ENCODE measurements around the gene SPATS2. TPM values are rescaled to one million over a fixed set of nuclear protein-coding genes. Genes with fewer than 3 reads are reported as not detected.

SPATS2 gene
- total RNA-seq = 20.2 and 31.6 TPM in 2 replicates

DNA sequence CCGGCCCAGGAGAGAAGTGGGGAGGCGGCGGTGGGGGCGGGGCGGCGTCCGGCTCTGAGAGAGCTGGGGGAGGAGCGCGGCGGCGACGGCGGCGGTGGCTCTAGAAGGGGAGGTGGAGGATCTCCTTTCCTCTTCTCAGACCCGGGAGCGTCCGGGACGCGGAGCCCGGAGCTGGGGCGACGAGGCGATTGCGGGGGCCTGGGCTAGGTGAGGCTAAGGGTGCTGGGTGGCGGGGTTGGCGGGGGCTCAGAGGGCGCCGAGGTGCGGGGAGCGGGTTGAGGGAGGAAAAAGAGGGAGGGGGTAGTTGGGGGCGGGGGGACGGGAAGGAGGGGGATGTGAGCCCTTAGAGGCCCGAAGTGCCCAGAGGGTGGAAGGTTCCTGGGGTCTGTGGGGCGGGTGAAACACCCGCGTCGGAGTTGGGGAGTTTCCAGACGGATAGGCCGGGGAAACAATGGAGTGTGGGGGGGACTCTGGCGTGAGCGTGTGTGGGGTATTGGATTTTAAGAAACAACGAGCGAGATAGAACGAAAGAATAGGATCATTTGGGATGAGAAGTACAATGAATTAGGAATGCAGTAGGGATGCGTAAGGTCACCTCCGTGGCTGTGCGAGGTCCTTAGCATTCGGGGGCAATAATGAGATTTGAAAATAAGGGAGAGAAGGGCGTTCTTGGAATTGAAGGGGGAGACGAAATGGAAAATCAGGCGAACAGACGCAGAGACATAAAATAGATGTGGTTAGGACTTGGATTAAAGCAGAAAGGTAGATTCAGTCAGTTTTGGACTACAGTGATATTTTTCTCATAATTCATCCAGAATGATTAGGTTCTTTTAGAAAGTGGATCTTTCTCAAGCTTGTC is at the start of gene SPATS2:
Gene SPATS2, plus strand, starts transcription at position 82 of the 859 bp plus-strand sequence. CDS start 93,551 bp downstream, outside the sequence.

DNA sequence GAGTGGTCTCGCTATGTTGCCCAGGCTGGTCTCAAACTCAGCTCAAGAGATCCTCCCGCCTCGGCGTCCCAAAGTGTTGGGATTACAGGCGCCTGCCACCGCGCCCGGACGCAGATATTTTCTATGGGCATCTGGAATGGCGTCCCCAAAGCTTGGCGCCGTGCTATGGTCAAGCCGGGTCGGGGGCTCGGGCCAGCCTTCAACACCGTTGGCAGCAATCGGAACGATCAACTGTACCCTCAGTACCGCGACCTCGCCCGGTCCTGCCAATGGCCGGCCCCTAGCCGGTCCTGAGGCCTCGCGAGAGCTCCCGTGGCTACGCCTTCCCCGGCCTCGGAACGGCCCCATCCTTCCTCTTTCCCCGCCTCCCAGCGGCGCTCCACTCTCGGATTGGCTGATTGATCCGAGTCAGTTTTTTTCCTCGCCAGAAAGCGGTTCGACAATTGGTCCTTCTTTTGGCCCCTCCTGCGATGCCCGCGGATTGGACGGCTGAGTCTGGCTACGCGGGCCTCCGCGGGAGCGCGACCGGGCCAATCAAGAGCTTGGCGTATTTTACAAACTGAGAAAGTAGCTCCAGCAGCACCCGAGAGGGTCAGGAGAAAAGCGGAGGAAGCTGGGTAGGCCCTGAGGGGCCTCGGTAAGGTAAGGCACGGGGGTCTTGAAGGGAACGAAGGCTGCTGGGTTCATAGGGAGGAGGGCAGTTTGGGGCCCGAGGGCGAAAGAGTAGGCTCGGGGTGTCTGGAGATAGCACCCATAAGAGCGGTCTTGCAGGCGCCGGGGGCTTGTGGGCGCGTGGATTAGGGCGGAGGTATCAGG is 44.3 kb upstream of the SPATS2 start, which contains the start of gene TROAP:
Gene TROAP, plus strand, starts transcription at position 548 of the 816 bp plus-strand sequence. CDS start 354 bp downstream, outside the sequence.

GRCh38 chr12:49336645-49337584 is 30.3 kb upstream of the SPATS2 start, which contains the start of gene C1QL4:
Gene C1QL4, minus strand, starts transcription at chr12:49337188. Its CDS starts 711 bp downstream, at chr12:49336477.

DNA sequence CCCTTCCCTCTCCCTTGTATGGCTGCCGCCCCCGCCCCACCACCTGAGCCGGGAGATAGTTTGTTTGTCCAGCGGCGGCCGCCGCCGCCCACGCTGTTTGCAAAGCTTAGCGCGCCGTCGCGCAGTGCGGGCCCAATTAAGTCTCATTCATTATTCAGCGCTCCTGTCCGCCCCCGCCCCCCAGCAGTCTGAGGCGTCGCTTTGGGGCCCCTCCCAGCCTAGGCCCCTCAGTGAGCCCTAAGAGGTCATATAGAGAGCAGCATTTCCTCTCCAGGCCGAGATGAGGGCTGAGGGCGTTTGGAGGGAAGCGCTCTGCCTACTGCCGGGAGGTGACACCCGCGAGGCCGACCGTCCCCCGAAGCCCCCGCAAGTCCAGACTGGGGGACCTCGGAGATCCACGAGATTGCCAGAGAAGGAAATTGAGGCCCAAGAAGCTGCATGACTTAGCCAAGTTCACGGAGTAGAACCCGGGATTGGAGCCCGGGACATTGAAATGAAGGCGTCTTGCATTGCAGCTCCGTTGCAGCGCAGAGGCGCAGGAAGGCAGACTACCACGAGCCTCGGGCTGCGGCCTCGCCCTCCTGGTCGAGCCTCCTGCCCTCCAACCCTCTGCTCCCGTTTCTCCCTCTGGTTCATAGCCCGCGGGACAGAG is 20.5 kb upstream of the SPATS2 start, which contains the start of gene DNAJC22:
Gene DNAJC22, plus strand, starts transcription at position 230 of the 652 bp plus-strand sequence. CDS start 1,985 bp downstream, outside the sequence.

DNA sequence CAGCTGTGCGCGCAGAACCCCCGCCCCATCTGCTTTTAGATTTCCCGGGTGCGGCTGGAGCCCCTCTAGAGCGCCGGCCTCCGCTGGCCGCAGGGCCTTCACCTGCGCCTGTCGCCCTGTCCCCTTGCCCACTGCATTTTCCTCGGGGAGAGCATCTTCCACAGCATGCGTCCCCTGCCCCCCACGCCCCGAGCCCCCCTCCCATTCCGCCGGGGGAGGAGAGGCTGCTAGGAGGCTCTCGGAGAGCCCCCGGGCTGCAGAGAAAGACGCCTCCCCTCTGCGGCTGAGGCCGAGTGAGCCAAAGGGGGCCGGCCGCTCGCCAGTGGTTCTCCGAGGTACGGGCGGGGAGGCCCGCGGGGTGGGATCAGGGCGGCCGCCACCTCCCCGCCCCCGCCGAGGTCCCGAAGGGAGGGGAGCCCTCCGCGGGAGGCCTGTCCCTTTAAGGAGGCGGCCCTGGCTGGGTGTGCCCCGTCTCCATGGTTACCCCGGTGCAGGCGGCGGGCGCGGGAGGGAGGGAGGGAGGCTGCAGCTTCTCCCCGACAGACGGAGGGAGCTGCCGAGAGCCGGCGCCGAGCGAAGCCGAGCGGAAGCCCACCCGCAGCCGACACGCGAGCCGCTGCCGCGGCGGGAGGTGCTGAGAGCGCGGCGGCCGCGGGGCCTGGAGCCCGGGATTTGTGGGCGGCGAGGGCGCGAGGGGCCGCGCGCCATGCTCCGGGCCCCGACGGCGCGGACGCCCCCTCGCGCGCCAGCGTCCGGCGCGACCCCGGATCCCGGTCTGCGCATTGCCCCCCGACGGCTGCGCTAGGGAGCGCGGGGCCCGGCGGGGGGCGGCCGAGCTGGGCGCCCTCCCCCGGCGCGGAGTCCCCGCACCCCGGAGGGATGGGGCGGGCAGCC is 171.5 kb downstream of the SPATS2 start, which contains the start of gene KCNH3:
Gene KCNH3, plus strand, starts transcription at position 521 of the 894 bp plus-strand sequence. CDS start 387 bp downstream, outside the sequence.

DNA sequence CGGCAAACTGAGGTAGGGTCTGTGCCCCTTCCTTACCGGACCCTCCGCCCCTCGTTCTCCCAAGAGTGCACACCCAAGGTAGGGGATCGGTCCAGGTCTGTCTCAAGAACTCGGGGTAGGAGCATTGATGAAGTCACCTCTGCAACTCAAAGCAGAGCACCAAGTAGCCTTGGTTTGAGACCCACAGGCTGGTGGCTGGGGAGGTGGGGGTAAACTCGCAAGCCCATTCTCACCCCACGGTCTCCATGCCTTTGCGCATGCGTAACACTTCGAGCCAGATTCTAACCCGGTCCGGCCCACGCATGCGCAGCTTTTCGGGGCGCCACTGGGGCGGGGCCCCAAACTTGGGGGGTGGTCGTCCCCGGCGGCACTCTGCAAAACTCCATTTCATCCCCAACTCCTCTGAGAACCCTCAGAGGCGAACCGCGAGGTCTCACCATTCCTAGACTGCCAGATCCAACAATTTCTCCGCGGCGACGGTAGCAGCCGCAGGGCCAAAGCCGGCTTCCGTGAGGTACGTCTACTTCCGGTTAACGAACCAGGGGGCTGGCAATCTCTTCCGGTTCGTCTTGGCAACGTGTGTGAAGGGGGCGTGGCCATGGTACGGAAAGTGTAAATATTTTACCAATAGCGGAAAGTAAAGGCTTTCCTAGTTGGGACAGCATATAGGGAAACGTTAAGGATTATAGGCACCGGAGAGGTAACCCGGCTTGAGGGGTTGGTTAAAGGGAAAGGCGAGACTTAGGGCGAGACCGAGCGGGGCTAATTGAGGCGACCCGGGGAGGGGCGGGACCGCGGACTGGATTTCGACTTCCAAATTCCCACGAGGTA is 200.6 kb downstream of the SPATS2 start, which contains the start of gene MCRS1:
Gene MCRS1, minus strand, starts transcription at position 532 of the 831 bp plus-strand sequence. CDS start 1,411 bp downstream, outside the sequence.

Other genes with a start within 250 kb of the SPATS2 start
- gene TUBA1B, start 236.1 kb upstream of the SPATS2 start, total RNA-seq = 1,335 and 1,512 TPM in 2 replicates
- gene TUBA1A, start 178.4 kb upstream of the SPATS2 start, total RNA-seq = 608 and 1,094 TPM in 2 replicates
- 160 and 163 TPM in 2 replicates for gene TUBA1C, start 102.4 kb upstream of the SPATS2 start, total RNA-seq
- gene PRPH, start 72.3 kb upstream of the SPATS2 start, total RNA-seq = not detected in 2 replicates
- gene TROAP, start 44.2 kb upstream of the SPATS2 start, total RNA-seq = 5.3 and 12.5 TPM in 2 replicates
- under 0.01 TPM in 1 of 2 replicates, not detected in the other for gene C1QL4, start 30.3 kb upstream of the SPATS2 start, total RNA-seq
- gene DNAJC22, start 20.6 kb upstream of the SPATS2 start, total RNA-seq = 0.16 and 0.94 TPM in 2 replicates
- gene KCNH3, start 171.6 kb downstream of the SPATS2 start, total RNA-seq = 0.06 TPM in 1 of 2 replicates, not detected in the other
- 52.9 and 55.5 TPM in 2 replicates for gene MCRS1, start 200.7 kb downstream of the SPATS2 start, total RNA-seq
- gene FAM186B, start 238.2 kb downstream of the SPATS2 start, total RNA-seq = under 0.01 and 0.06 TPM in 2 replicates

Data from bladder microvascular endothelial cell (primary cell).